Thoracic aorta (tissue), 2 donors: Measurements from ENCODE around the gene CIPC. TPM values are rescaled to one million over a fixed set of nuclear protein-coding genes. Genes with fewer than 3 reads are reported as not detected.

ENCODE experiments used
- ATAC-seq: fragments of 150-250 bp; one replicate; pipeline ENCODE4 v1.8.0; 2017; ENCODE audit warnings: low read depth; ENCODE audit not compliant: insufficient number of reproducible peaks, low FRiP score
- DNase-seq: peaks from one replicate; pipeline ENCODE4 v3.0.0-alpha.2; 2020; ENCODE audit warnings: low spot score
- H3K27ac ChIP-seq, 2 donors: fragments of 200-600 bp; sonication (generic); 1 replicate in 1 of 2; 2 replicates in 1 of 2; pipeline ENCODE4 v1.5.1; 2016; ENCODE audit warnings: mild to moderate bottlenecking in 2 of 2, moderate library complexity in 2 of 2
- H3K27me3 ChIP-seq: fragments of 200-600 bp; sonication (generic); replicated peaks from 2 replicates; pipeline ENCODE4 v1.6.0; 2016; ENCODE audit warnings: mild to moderate bottlenecking; ENCODE audit not compliant: insufficient read depth
- H3K36me3 ChIP-seq: fragments of 200-600 bp; sonication (generic); one replicate; pipeline ENCODE4 v1.5.1; 2016
- H3K4me1 ChIP-seq, 2 donors: fragments of 200-600 bp; sonication (generic); 1 replicate in 1 of 2; 2 replicates in 1 of 2; pipeline versions ENCODE4 v1.5.1 to v1.6.0; 2016; ENCODE audit warnings: low read depth in 2 of 2, mild to moderate bottlenecking in 1 of 2; ENCODE audit not compliant: control insufficient read depth in 1 of 2
- H3K4me3 ChIP-seq: fragments of 200-600 bp; sonication (generic); 2 replicates; pipeline ENCODE4 v1.5.1; 2016; ENCODE audit warnings: mild to moderate bottlenecking
- H3K9me3 ChIP-seq: fragments of 200-600 bp; sonication (generic); 2 replicates; pipeline ENCODE4 v1.5.1; 2016
- total RNA-seq, 2 donors: library from RNA; depleted of rRNA; stranded (reverse); fragments of >200 nt; gene quantifications; one replicate each; pipeline versions ENCODE4 v1.1.0 to v1.2.3, GENCODE V29; 2016
- TF ChIP-seq, protein P1 (sequence below): fragments of 200-600 bp; sonication (generic); IDR thresholded peaks from one replicate; pipeline ENCODE4 v1.5.1; 2019; ENCODE audit warnings: antibody characterized with exemption

CIPC gene
- total RNA-seq, 2 donors from 2014 or later, result 38.3 to 44.4 TPM

- peak overlapping the region; percentile 6 for H3K4me3 ChIP-seq
- TF ChIP-seq, protein P1, sequence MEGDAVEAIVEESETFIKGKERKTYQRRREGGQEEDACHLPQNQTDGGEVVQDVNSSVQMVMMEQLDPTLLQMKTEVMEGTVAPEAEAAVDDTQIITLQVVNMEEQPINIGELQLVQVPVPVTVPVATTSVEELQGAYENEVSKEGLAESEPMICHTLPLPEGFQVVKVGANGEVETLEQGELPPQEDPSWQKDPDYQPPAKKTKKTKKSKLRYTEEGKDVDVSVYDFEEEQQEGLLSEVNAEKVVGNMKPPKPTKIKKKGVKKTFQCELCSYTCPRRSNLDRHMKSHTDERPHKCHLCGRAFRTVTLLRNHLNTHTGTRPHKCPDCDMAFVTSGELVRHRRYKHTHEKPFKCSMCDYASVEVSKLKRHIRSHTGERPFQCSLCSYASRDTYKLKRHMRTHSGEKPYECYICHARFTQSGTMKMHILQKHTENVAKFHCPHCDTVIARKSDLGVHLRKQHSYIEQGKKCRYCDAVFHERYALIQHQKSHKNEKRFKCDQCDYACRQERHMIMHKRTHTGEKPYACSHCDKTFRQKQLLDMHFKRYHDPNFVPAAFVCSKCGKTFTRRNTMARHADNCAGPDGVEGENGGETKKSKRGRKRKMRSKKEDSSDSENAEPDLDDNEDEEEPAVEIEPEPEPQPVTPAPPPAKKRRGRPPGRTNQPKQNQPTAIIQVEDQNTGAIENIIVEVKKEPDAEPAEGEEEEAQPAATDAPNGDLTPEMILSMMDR, result no peak
- ATAC-seq (peak; percentile 31), DNase-seq (no peak)
- peaks cover 7% of the 10 kb centered on the region for H3K36me3 ChIP-seq
- peak overlapping the region; percentile 85 to 98 for H3K27ac ChIP-seq
- no peaks in the 10 kb centered on the region for H3K27me3 ChIP-seq
- peaks cover 64 to 80% of the 10 kb centered on the region in 2 donors for H3K4me1 ChIP-seq
- no peaks in the 10 kb centered on the region for H3K9me3 ChIP-seq
Measured at GRCh38 chr14:77103475-77103874, 5.4 kb downstream of the CIPC start.

- Histone ChIP-seq H3K27ac (peak overlapping the region; percentile 85 to 98), H3K4me1 (peaks cover 63 to 79% of the 10 kb centered on the region in 2 donors)
- TF ChIP-seq, protein P1, result no peak
Measured at GRCh38 chr14:77103951-77104350, 5.9 kb downstream of the CIPC start.

DNA sequence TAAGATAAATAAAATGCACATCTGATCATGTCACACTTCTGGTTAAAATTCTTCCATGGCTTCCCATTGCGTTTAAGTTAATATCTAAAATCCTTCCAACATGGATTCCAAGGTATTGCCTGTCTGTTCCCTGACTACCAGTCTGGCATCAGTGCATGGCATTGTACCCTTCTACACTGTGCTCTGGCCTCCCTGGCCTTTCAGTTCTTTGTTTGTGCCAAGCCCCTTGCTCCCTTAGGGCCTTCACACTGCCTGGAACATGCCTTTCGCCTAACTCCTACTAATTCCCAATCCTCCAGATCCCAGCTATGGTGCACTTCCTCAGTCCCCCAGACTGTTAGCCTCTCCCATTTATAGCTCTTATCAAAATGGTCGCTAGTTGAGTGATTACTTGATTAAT lies 6.3 kb downstream of the CIPC start:
- Histone ChIP-seq H3K9me3 (no peaks in the 10 kb centered on the region), H3K4me3 (no peak overlapping the region), H3K36me3 (peaks cover 7% of the 10 kb centered on the region), H3K27ac (peak overlapping the region; percentile 85 to 98), H3K4me1 (peaks cover 60 to 75% of the 10 kb centered on the region in 2 donors), H3K27me3 (no peaks in the 10 kb centered on the region)
- TF ChIP-seq, protein P1, result no peak
- DNase-seq (no peak), ATAC-seq (no peak)

More at GRCh38 chr14:77103951-77104350, 5.9 kb downstream of the CIPC start:
- DNase-seq, result no peak
- H3K36me3 ChIP-seq, result peaks cover 7% of the 10 kb centered on the region
- no peaks in the 10 kb centered on the region for H3K9me3 ChIP-seq
- no peak for ATAC-seq
- no peak overlapping the region for H3K4me3 ChIP-seq
- H3K27me3 ChIP-seq, result no peaks in the 10 kb centered on the region

- no peak for DNase-seq
- no peak for ATAC-seq
Measured at GRCh38 chr14:77105145-77105939, 7.3 kb downstream of the CIPC start.

DNA sequence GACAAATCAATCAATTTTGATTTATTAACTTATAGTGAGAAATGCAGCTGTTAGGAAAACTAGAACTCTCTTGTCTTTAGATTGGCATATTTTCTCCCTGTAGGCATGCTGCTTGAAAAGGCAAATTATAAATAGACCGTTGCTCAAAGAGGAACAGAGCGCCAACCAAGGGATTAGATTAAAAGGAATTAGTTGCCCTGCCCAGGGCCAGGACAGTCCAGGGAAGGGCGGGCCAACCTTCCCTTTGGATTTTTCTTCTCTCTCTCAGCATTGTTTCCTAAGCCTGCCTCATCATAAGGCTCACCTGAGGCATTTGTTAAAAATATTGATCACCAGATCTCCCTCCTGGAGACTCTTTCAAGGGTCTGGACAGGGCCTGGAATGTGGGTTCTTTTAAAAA lies 8.6 kb downstream of the CIPC start:
- Histone ChIP-seq H3K27ac (peak overlapping the region in 1 of 2 donors; percentile 98), H3K4me3 (no peak overlapping the region), H3K36me3 (peaks cover 15% of the 10 kb centered on the region), H3K27me3 (no peaks in the 10 kb centered on the region), H3K9me3 (no peaks in the 10 kb centered on the region), H3K4me1 (peaks cover 53 to 74% of the 10 kb centered on the region in 2 donors)
- ATAC-seq (no peak), DNase-seq (no peak)
- TF ChIP-seq, protein P1, result no peak

More at GRCh38 chr14:77105145-77105939, 7.3 kb downstream of the CIPC start:
- Histone ChIP-seq H3K9me3 (no peaks in the 10 kb centered on the region), H3K36me3 (peaks cover 15% of the 10 kb centered on the region), H3K4me1 (peaks cover 59 to 74% of the 10 kb centered on the region in 2 donors), H3K27ac (peak overlapping the region; percentile 21 to 98), H3K4me3 (no peak overlapping the region), H3K27me3 (no peaks in the 10 kb centered on the region)
- TF ChIP-seq, protein P1, result no peak
